CD8-positive, alpha-beta memory T cell (primary cell): ENCODE results near the gene MS4A14. TPM values are rescaled to one million over a fixed set of nuclear protein-coding genes. Genes with fewer than 3 reads are reported as not detected.
A peak's percentile ranks its signal among the peaks of the same experiment; 100 is the strongest.

Experiments
- CTCF ChIA-PET: fragments of 350-600 bp; sonication (Branson Sonifier 250); formaldehyde crosslinking; loops from one replicate; lab custom pipeline; 2021; ENCODE audit warnings: antibody characterized with exemption; lab: Charles Lee
- POLR2A ChIA-PET: fragments of 350-600 bp; sonication (Branson Sonifier 250); formaldehyde crosslinking; loops from one replicate; lab custom pipeline; 2021; ENCODE audit warnings: antibody characterized with exemption; lab: Charles Lee
- DNase-seq, 5 donors: peaks; one replicate each; pipeline versions ENCODE4 v3.0.0 to v3.0.0-alpha.2; 2020 to 2022; ENCODE audit warnings: mixed read lengths in 1 of 5
- H3K27ac ChIP-seq: one replicate; pipeline ENCODE4 v1.7.0; 2013; ENCODE audit warnings: low read depth, mild to moderate bottlenecking, low read length, moderate library complexity
- H3K27me3 ChIP-seq: 2 replicates; pipeline ENCODE4 v1.7.0; 2013; ENCODE audit warnings: low read length, mild to moderate bottlenecking; ENCODE audit not compliant: insufficient read depth, poor library complexity, severe bottlenecking
- H3K36me3 ChIP-seq: 2 replicates; pipeline ENCODE4 v1.7.0; 2013; ENCODE audit warnings: mild to moderate bottlenecking, low read length, moderate library complexity; ENCODE audit not compliant: insufficient read depth
- H3K4me1 ChIP-seq: 2 replicates; pipeline ENCODE4 v1.7.0; 2013; ENCODE audit warnings: mild to moderate bottlenecking, low read length, moderate library complexity; ENCODE audit not compliant: insufficient read depth
- H3K4me3 ChIP-seq: 2 replicates; pipeline ENCODE4 v1.7.0; 2013; ENCODE audit warnings: mild to moderate bottlenecking, low read length
- H3K9me3 ChIP-seq: 2 replicates; pipeline ENCODE4 v1.7.0; 2013; ENCODE audit warnings: mild to moderate bottlenecking, low read length
- H3K27ac Mint-ChIP-seq, 8 donors: one replicate each; pipeline ENCODE4 v1.8.0; 2020 to 2021; ENCODE audit warnings: mixed read lengths in 8 of 8, mild to moderate bottlenecking in 6 of 8, inconsistent platforms in 3 of 8, moderate library complexity in 3 of 8
- H3K27me3 Mint-ChIP-seq, 2 donors: one replicate each; pipeline ENCODE4 v1.8.0; 2020 to 2021; ENCODE audit warnings: mixed read lengths in 2 of 2, mild to moderate bottlenecking in 1 of 2, moderate library complexity in 1 of 2
- H3K36me3 Mint-ChIP-seq, 3 donors: one replicate each; pipeline ENCODE4 v1.8.0; 2020 to 2021; ENCODE audit warnings: mixed read lengths in 3 of 3, inconsistent platforms in 1 of 3, mild to moderate bottlenecking in 1 of 3
- H3K4me1 Mint-ChIP-seq, 3 donors: one replicate each; pipeline ENCODE4 v1.8.0; 2020 to 2021; ENCODE audit warnings: mixed read lengths in 3 of 3, inconsistent platforms in 1 of 3, mild to moderate bottlenecking in 1 of 3
- H3K4me3 Mint-ChIP-seq, 7 donors: one replicate each; pipeline ENCODE4 v1.8.0; 2020 to 2021; ENCODE audit warnings: mixed read lengths in 7 of 7, mild to moderate bottlenecking in 6 of 7, moderate library complexity in 4 of 7, inconsistent platforms in 2 of 7
- H3K9me3 Mint-ChIP-seq, 5 donors: one replicate each; pipeline ENCODE4 v1.8.0; 2020 to 2022; ENCODE audit warnings: mixed read lengths in 5 of 5, mild to moderate bottlenecking in 3 of 5, moderate library complexity in 2 of 5, inconsistent platforms in 1 of 5
- polyA plus RNA-seq: library from polyadenylated mRNA; unstranded; fragments of 300-500 nt; fragmentation: Illumina TruSeq; gene quantifications from one replicate; pipeline ENCODE4 v1.2.3, GENCODE V29; 2021
- total RNA-seq, 2 experiments: library from RNA; stranded (reverse); gene quantifications; one replicate each; pipeline ENCODE4 v1.2.3, GENCODE V29; 2021

MS4A14 gene
- total and polyA plus RNA-seq, 3 experiments from 2014 or later, result not detected

DNA sequence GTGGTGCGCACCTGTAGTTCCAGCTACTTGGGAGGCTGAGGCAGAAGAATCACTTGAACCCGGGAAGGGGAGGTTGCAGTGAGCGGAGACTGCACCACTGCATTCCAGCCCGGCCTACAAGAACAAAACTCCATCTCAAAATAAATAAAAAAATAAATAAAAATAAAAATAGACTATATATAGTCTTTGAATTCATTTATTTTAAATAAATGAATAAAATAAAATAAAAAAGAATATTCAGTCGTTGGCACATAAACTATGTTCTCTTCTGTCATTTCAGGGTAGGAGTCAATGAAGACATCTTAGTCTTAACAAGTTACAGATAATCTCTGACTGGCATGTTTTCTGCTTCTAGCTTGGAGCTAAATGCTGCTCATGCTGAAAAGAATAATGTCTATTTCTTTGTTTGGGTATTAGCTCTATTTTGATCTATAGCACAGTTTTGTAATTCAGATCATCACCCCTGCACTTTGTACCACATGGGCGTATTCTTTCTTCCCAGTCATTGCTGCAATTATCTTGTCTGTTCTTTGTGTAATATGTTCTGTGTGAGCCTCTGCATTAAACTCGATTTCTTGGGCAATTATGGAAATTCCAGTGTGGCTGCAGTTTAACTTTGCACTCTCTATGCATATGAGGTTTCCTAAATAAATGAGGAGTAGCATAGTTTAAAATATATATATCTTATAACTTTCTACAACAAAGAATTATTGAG, 1.4 kb upstream of the MS4A14 start:
- no peaks in the 10 kb centered on the region for H3K9me3 Mint-ChIP-seq
- peaks cover 0 to 5% (median 3%) of the 10 kb centered on the region in 3 donors for H3K4me1 Mint-ChIP-seq
- POLR2A ChIA-PET, result no interaction called here
- no peak overlapping the region for H3K27ac Mint-ChIP-seq
- H3K27me3 Mint-ChIP-seq, result peaks cover 0 to 9% of the 10 kb centered on the region in 2 donors
- Histone ChIP-seq H3K4me3 (no peak overlapping the region), H3K9me3 (no peaks in the 10 kb centered on the region), H3K36me3 (no peaks in the 10 kb centered on the region), H3K27ac (no peak overlapping the region), H3K4me1 (no peaks in the 10 kb centered on the region), H3K27me3 (no peaks in the 10 kb centered on the region)
- CTCF ChIA-PET, result no interaction called here
- H3K4me3 Mint-ChIP-seq, result no peak overlapping the region
- no peak for DNase-seq
- H3K36me3 Mint-ChIP-seq, result no peaks in the 10 kb centered on the region

DNA sequence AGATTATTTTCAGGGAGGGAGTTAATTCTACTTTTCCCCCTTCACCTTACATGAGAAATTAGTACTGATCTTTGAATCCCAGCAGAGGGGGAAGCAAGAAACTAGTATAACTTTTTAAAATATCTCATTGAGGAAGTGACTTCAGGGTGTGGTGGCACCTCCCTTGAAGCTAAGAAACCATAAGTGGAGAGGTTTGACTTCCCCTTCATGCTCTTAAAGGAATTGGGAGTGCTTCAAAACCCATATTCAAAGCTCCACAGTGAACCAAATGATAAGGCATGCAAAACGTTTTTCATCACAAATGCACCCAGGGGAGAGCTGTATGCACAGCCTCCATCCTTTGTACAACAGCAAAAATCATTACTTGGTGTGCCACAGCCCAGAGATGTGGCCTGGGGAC, 540 bp downstream of the MS4A14 start:
- peaks cover 0 to 5% (median 3%) of the 10 kb centered on the region in 3 donors for H3K4me1 Mint-ChIP-seq
- H3K36me3 Mint-ChIP-seq, result no peaks in the 10 kb centered on the region
- H3K27ac Mint-ChIP-seq, result peak overlapping the region in 1 of 8 donors; percentile 60
- no peaks in the 10 kb centered on the region for H3K9me3 Mint-ChIP-seq
- Histone ChIP-seq H3K27me3 (no peaks in the 10 kb centered on the region), H3K9me3 (no peaks in the 10 kb centered on the region), H3K36me3 (no peaks in the 10 kb centered on the region), H3K27ac (no peak overlapping the region), H3K4me3 (no peak overlapping the region), H3K4me1 (no peaks in the 10 kb centered on the region)
- CTCF ChIA-PET, result no interaction called here
- POLR2A ChIA-PET, result no interaction called here
- H3K27me3 Mint-ChIP-seq, result peaks cover 0 to 6% of the 10 kb centered on the region in 2 donors
- no peak overlapping the region for H3K4me3 Mint-ChIP-seq
- no peak for DNase-seq

DNA sequence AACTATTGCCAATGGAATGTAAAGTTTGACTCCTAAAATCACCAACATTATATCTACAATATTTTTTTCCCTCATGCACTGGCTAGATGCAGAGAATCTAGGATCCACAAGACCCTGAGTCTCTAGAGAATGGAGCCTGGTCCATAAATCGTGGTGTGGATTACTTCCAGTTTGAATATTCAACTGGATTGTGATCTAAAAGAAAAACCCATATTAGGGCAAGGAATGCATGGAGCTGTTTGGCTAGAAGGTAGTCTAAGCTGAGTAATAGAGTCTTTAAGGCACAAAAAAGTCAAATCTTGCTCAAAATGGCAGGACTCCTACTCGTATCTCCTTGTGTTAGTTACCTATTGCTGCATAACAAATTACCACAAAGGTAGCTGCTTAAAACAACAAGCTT, 23.8 kb downstream of the MS4A14 start:
- no peaks in the 10 kb centered on the region for H3K36me3 Mint-ChIP-seq
- DNase-seq, result no peak
- Histone ChIP-seq H3K27ac (no peak overlapping the region), H3K4me3 (no peak overlapping the region), H3K36me3 (no peaks in the 10 kb centered on the region), H3K4me1 (no peaks in the 10 kb centered on the region), H3K9me3 (no peaks in the 10 kb centered on the region), H3K27me3 (peaks cover 2% of the 10 kb centered on the region)
- peaks cover 0 to 3% (median 0%) of the 10 kb centered on the region in 5 donors for H3K9me3 Mint-ChIP-seq
- H3K27ac Mint-ChIP-seq, result no peak overlapping the region
- ChIA-PET CTCF (no interaction called here), POLR2A (no interaction called here)
- no peak overlapping the region for H3K4me3 Mint-ChIP-seq
- no peaks in the 10 kb centered on the region for H3K4me1 Mint-ChIP-seq
- H3K27me3 Mint-ChIP-seq, result peaks cover 12 to 45% of the 10 kb centered on the region in 2 donors

DNA sequence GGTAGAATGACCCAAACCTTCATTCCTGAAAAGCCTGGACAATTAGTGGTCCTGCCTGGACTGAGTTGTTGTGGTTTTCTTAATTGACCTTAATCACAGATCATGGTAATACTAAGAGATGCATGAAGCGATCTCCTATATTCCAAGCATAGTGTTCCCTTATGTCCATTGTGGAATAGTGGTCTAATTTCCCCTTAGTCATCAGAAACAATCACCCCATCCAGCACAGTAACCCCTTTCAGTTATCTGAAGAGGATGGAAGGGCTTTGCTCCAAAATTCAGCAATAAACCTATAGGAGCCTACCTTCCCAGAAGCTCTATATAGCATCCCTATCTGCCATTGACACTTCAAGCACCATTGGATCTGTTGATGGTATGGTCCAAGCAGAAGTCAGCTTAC, 26.4 kb downstream of the MS4A14 start:
- H3K36me3 Mint-ChIP-seq, result no peaks in the 10 kb centered on the region
- ChIA-PET POLR2A (no interaction called here), CTCF (no interaction called here)
- Histone ChIP-seq H3K27me3 (no peaks in the 10 kb centered on the region), H3K36me3 (no peaks in the 10 kb centered on the region), H3K9me3 (no peaks in the 10 kb centered on the region), H3K4me1 (no peaks in the 10 kb centered on the region), H3K4me3 (no peak overlapping the region), H3K27ac (no peak overlapping the region)
- no peaks in the 10 kb centered on the region for H3K4me1 Mint-ChIP-seq
- peaks cover 11 to 39% of the 10 kb centered on the region in 2 donors for H3K27me3 Mint-ChIP-seq
- peaks cover 0 to 3% (median 0%) of the 10 kb centered on the region in 5 donors for H3K9me3 Mint-ChIP-seq
- DNase-seq, result no peak
- no peak overlapping the region for H3K4me3 Mint-ChIP-seq
- H3K27ac Mint-ChIP-seq, result no peak overlapping the region

DNA sequence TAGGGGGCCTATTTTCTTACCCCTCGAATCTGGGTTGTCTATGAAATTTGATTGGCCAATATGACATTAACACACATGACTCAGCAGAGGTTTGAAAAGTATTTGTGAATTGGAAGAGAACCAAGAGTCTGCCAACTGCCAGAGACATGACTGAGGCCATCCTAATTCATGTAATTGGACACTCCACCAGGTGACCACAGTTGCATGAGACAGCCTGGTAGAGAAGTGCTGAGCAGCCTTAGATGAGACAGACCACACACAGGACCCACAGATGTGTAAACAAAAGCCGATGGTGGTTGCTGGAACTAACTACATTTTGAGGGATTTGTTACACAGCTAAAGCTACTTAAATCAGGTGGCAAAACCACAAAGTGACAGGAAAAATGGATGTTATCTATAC, 32.3 kb downstream of the MS4A14 start:
- Histone ChIP-seq H3K4me1 (no peaks in the 10 kb centered on the region), H3K4me3 (no peak overlapping the region), H3K36me3 (no peaks in the 10 kb centered on the region), H3K27me3 (no peaks in the 10 kb centered on the region), H3K9me3 (no peaks in the 10 kb centered on the region), H3K27ac (no peak overlapping the region)
- no peak overlapping the region for H3K4me3 Mint-ChIP-seq
- H3K36me3 Mint-ChIP-seq, result peaks cover 0 to 2% (median 0%) of the 10 kb centered on the region in 3 donors
- H3K9me3 Mint-ChIP-seq, result no peaks in the 10 kb centered on the region
- CTCF ChIA-PET, result no interaction called here
- no peaks in the 10 kb centered on the region for H3K4me1 Mint-ChIP-seq
- POLR2A ChIA-PET, result no interaction called here
- H3K27me3 Mint-ChIP-seq, result peaks cover 22 to 65% of the 10 kb centered on the region in 2 donors
- DNase-seq, result no peak
- no peak overlapping the region for H3K27ac Mint-ChIP-seq

DNA sequence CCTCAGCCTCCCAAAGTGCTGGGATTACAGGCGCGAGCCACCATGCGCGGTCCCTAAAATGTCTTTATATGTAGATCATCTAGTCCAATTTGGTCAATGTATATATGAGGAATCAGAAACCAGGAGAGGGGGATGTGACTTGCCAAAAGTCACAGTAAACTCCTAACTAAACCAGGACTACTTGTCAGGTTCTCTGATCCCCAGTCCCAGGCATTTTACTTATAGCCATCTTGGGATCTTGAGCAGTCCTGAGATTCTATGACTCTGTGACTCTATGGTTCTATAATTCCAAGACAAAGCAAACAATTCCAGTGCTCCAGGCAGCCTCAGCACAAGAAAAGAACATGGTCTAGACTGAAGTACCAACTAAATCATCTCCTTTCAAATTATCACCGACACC, 33.0 kb downstream of the MS4A14 start, which contains the start of gene MS4A5:
TSS of gene MS4A5 (plus strand) at position 301 of the 400 bp plus-strand sequence. CDS start 103 bp downstream, outside the sequence.
- H3K4me1 Mint-ChIP-seq, result no peaks in the 10 kb centered on the region
- H3K27ac Mint-ChIP-seq, result no peak within 1 kb of the TSS
- H3K4me3 Mint-ChIP-seq, result no peak within 1 kb of the TSS
- H3K9me3 ChIP-seq, result no peaks in the 10 kb centered on the region
- H3K27me3 Mint-ChIP-seq, result peaks cover 22 to 68% of the 10 kb centered on the region in 2 donors
- ChIA-PET CTCF (no interaction called here), POLR2A (no interaction called here)
- peaks cover 0 to 2% (median 0%) of the 10 kb centered on the region in 3 donors for H3K36me3 Mint-ChIP-seq
- H3K36me3 ChIP-seq, result no peaks in the 10 kb centered on the region
- no peak within 1 kb of the TSS for H3K4me3 ChIP-seq
- no peak for DNase-seq
- H3K27ac ChIP-seq, result no peak within 1 kb of the TSS
- no peaks in the 10 kb centered on the region for H3K9me3 Mint-ChIP-seq
- H3K4me1 ChIP-seq, result no peaks in the 10 kb centered on the region
- H3K27me3 ChIP-seq, result peaks cover 7% of the 10 kb centered on the region

DNA sequence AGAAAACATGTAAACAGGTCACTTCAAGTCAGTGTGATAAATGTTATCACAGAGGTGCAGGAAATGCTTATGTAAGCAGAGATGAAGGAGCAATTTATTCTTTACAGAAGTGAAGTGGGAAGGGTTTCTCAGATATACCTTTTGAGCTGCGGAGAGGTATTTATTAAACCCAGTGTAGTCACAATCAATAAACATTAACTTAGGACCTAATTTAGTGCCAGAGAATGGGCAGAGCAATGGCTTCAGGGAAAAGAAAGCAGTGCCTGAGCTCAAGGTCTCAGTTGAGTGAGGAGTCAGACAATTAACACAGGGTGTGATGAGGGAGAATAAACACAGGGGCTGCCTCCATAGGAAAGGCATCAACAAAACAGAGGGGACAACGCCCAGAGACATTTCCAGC, 35.0 kb downstream of the MS4A14 start:
- CTCF ChIA-PET, result no interaction called here
- no peaks in the 10 kb centered on the region for H3K9me3 Mint-ChIP-seq

DNA sequence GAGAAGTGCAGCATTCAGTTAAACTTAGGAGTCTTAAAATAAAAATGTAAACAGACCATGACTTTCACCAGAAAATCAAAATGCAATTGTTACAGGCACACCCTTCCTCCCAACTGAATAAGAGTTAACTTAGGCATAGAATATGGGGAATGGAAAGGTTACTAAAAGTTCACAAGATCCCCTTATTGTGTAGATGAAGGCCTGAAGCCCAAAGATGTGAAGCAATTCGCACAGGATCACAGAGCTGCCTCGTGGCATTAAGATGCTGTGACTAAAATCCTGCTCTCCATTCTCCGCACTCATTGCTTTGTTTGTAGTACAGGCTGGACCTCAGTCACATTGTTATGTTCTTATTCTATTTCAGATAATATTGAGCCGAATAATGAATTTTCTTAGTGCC, 37.1 kb downstream of the MS4A14 start:
- Mint-ChIP-seq H3K4me1 (no peaks in the 10 kb centered on the region), H3K4me3 (no peak overlapping the region), H3K9me3 (no peaks in the 10 kb centered on the region), H3K27me3 (peaks cover 14 to 36% of the 10 kb centered on the region in 2 donors), H3K27ac (no peak overlapping the region), H3K36me3 (peaks cover 0 to 2% (median 0%) of the 10 kb centered on the region in 3 donors)
- ChIA-PET POLR2A (no interaction called here), CTCF (interaction anchor here (1.1 kb wide), 1 partner anchor 23 kb away, joined by 4 read pairs; the partner anchor contains the start of gene MS4A1)
- peaks cover 7% of the 10 kb centered on the region for H3K27me3 ChIP-seq
- no peaks in the 10 kb centered on the region for H3K36me3 ChIP-seq
- H3K27ac ChIP-seq, result no peak overlapping the region
- H3K4me3 ChIP-seq, result no peak overlapping the region
- H3K9me3 ChIP-seq, result no peaks in the 10 kb centered on the region
- no peaks in the 10 kb centered on the region for H3K4me1 ChIP-seq
- DNase-seq, result no peak

More for the DNA sequence above, 35.0 kb downstream of the MS4A14 start:
- H3K4me1 Mint-ChIP-seq, result no peaks in the 10 kb centered on the region
- H3K4me3 Mint-ChIP-seq, result no peak overlapping the region
- no peak for DNase-seq
- no peak overlapping the region for H3K27ac Mint-ChIP-seq
- H3K27me3 Mint-ChIP-seq, result peaks cover 18 to 51% of the 10 kb centered on the region in 2 donors
- Histone ChIP-seq H3K4me1 (no peaks in the 10 kb centered on the region), H3K36me3 (no peaks in the 10 kb centered on the region), H3K4me3 (no peak overlapping the region), H3K27ac (no peak overlapping the region), H3K9me3 (no peaks in the 10 kb centered on the region), H3K27me3 (peaks cover 7% of the 10 kb centered on the region)
- peaks cover 0 to 2% (median 0%) of the 10 kb centered on the region in 3 donors for H3K36me3 Mint-ChIP-seq
- POLR2A ChIA-PET, result no interaction called here
